ENCODE measurements around the gene SMAD6. TPM values are rescaled to one million over a fixed set of nuclear protein-coding genes. Genes with fewer than 3 reads are reported as not detected.

The SMAD6 gene
- total and polyA plus RNA-seq, 9 of the 15 experiments (the other 6 are each of a cell fraction or from before 2014, with no cell fraction given): 0.10 to 15.5 (median 3.7) TPM

DNA sequence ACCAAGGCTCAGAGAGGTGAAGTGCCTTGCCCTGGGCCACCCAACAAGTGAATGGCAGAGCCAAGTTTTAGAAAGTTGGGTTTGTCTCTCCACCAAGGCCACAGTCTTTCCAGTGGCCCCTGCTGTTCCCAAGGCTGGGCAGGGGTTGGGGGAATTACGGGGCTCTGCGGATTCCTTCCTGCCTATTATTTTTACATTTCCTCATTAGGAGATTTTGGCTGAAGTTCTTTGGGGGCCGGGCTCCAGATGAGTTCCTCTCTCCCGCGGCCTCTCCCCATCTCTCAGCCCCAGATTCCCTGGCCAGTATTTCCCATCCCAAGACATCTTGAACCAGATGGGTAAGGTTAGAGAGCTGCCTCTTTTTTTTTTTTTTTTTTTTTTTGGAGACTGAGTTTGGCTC is 44.0 kb upstream of the SMAD6 start:
- DNase-seq (ENCODE audit: extremely low read depth in 1 of 4, low spot score in 3 of 4) (no peak), FAIRE-seq (no peak), ATAC-seq (no peak)
- no peak overlapping the region for H3K4me3 ChIP-seq
- peak overlapping the region; percentile 24; the same call in 2 of the 3 replicates for H3K27ac ChIP-seq (ENCODE audit: extremely low read depth, low read depth, low read length)
- H3K9me3 ChIP-seq (replicated peaks; ENCODE audit: control insufficient read depth, insufficient read depth, low read depth, low read length): no peaks in the 10 kb centered on the region
- CTCF ChIA-PET (ENCODE audit: low intra/inter-chr PET ratio): no interaction called here
- no TSS peak for BruUV-seq (replicated peaks)
- WGBS (ENCODE audit: insufficient coverage, low coverage, missing lambda C conversion rate): 83% methylated on average over 4 of the region's 5 CpGs
- no peaks in the 10 kb centered on the region for H3K9me1 ChIP-seq (ENCODE audit: control insufficient read depth, insufficient read depth, low read length)
- POLR2A ChIA-PET: interaction anchor here (1.5 kb wide), 1 partner anchor 11 kb away, joined by 5 read pairs; no protein-coding TSS in a partner anchor
- H3K27me3 ChIP-seq (ENCODE audit: control insufficient read depth in 2 of 2, insufficient read depth in 2 of 2, low read length in 2 of 2): no peaks in the 10 kb centered on the region
- TF ChIP-seq, protein P1, sequence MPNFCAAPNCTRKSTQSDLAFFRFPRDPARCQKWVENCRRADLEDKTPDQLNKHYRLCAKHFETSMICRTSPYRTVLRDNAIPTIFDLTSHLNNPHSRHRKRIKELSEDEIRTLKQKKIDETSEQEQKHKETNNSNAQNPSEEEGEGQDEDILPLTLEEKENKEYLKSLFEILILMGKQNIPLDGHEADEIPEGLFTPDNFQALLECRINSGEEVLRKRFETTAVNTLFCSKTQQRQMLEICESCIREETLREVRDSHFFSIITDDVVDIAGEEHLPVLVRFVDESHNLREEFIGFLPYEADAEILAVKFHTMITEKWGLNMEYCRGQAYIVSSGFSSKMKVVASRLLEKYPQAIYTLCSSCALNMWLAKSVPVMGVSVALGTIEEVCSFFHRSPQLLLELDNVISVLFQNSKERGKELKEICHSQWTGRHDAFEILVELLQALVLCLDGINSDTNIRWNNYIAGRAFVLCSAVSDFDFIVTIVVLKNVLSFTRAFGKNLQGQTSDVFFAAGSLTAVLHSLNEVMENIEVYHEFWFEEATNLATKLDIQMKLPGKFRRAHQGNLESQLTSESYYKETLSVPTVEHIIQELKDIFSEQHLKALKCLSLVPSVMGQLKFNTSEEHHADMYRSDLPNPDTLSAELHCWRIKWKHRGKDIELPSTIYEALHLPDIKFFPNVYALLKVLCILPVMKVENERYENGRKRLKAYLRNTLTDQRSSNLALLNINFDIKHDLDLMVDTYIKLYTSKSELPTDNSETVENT (CRISPR knock-in tag; IDR thresholded peaks at IDR 0.05): no peak
- TF ChIP-seq, protein P2, sequence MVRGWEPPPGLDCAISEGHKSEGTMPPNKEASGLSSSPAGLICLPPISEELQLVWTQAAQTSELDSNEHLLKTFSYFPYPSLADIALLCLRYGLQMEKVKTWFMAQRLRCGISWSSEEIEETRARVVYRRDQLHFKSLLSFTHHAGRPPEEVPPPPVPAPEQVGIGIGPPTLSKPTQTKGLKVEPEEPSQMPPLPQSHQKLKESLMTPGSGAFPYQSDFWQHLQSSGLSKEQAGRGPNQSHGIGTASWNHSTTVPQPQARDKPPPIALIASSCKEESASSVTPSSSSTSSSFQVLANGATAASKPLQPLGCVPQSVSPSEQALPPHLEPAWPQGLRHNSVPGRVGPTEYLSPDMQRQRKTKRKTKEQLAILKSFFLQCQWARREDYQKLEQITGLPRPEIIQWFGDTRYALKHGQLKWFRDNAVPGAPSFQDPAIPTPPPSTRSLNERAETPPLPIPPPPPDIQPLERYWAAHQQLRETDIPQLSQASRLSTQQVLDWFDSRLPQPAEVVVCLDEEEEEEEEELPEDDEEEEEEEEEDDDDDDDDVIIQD (CRISPR knock-in tag; IDR thresholded peaks at IDR 0.05): no peak
- TF ChIP-seq DIDO1 (tag; IDR thresholded peaks at IDR 0.05; ENCODE audit: low read depth): no peak
- no peak for TF ChIP-seq TCF15 (CRISPR knock-in tag; IDR thresholded peaks at IDR 0.05)
- TF ChIP-seq, protein P3, sequence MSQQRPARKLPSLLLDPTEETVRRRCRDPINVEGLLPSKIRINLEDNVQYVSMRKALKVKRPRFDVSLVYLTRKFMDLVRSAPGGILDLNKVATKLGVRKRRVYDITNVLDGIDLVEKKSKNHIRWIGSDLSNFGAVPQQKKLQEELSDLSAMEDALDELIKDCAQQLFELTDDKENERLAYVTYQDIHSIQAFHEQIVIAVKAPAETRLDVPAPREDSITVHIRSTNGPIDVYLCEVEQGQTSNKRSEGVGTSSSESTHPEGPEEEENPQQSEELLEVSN (IDR thresholded peaks at IDR 0.05; ENCODE audit: borderline replicate concordance in 1 of 2, extremely low read depth in 1 of 2, insufficient read depth in 1 of 2, insufficient read length in 1 of 2, low read depth in 1 of 2, low read length in 1 of 2, poor library complexity in 1 of 2, severe bottlenecking in 1 of 2): no peak
- H3K79me2 ChIP-seq (ENCODE audit: control insufficient read depth, insufficient read depth, low read length): peaks cover 86% of the 10 kb centered on the region
- H3K36me3 ChIP-seq (ENCODE audit: control insufficient read depth, insufficient read depth, low read length): peaks cover 60% of the 10 kb centered on the region
- in situ Hi-C loops (cut with MboI): no loop called here
- no peak overlapping the region for H3K4me2 ChIP-seq (ENCODE audit: insufficient read depth, low read length)
- H3K4me1 ChIP-seq (replicated peaks in 1 of 2; ENCODE audit: control insufficient read depth in 2 of 2, insufficient read depth in 2 of 2, low read length in 2 of 2): peaks cover 59 to 75% of the 10 kb centered on the region in 2 experiments
- H2AFZ ChIP-seq (ENCODE audit: low read depth, low read length): no peak overlapping the region
- intact Hi-C loops (cut with micrococcal nuclease): no loop called here
- H4K20me1 ChIP-seq (replicated peaks; ENCODE audit: control insufficient read depth, insufficient read depth, low read length): no peaks in the 10 kb centered on the region
- no peak overlapping the region for H3K9ac ChIP-seq (ENCODE audit: insufficient read depth in 1 of 2, low read depth in 2 of 2, low read length in 2 of 2)

Data from K562 (cell line).